ENCODE data around the gene FCRLA.
"Not testable (repeated sequence)": the region's sequence is repeated elsewhere in the genome, so short reads cannot be mapped to it uniquely, and the experiment has no call there.

FCRLA gene

DNA sequence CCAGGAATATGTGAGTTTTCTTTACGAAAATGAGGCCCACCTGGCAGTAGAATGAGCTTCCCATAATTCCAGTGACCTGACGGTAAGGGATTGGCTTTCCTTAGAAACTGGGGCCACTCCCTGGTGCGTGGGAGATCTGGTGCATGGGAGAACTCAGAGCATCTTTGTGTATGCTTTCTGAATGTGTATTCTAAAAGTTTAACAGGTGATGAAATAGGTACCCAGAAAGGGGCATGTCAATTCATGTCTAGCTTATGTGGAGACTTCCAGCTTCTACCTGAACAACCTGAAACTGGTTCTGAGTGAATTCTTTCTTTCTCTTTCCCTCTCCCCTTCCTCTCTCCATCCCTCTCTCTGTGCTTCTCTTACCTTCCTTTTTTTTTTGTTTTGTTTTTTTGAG lies 15.2 kb upstream of the FCRLA start:
- peaks cover 49% of the 10 kb centered on the region for H3K27me3 ChIP-seq

DNA sequence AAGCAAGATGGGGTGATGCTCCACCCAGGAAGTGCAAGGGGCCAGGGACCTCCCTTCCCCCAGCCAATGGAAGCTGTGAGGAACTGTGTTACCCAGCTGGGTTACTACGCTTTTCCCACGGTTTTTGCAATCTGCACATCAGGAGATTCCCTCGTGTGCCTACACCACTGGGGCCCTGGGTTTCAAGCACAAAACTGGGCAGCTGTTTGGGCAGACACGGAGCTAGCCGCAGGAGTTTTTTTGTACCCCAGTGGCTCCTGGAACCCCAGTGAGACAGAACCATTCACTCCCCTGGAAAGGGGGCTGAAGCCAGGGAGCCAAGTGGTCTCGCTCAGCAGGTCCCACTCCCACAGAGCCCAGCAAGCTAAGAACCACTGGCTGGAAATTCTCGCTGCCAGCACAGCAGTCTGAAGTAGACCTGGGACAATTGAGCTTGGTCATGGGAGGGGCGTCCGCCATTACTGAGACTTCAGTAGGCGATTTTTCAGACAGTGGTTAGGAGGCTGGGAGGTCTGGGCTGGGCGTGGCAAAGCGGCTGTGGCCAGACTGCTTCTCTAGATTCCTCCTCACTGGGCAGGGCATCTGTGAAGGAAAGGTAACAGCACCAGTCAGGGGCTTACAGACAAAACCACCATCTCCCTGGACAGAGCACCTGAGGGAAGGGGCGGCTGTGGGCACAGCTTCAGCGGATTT lies 13.9 kb upstream of the FCRLA start:
- H3K36me3 ChIP-seq; H3K9me3 ChIP-seq; H3K27ac ChIP-seq; H3K4me3 ChIP-seq (ENCODE audit: low read depth in 1 of 2, low read length in 1 of 2); H3K4me1 ChIP-seq (ENCODE audit: control insufficient read depth in 1 of 2, insufficient read depth in 1 of 2, low read depth in 1 of 2, low read length in 1 of 2): not testable (repeated sequence)
- H3K27me3 ChIP-seq, result peaks cover 51% of the 10 kb centered on the region

More for the DNA sequence above, 15.2 kb upstream of the FCRLA start:
- Histone ChIP-seq H3K27ac (no peak overlapping the region), H3K9me3 (no peaks in the 10 kb centered on the region), H3K4me3 (ENCODE audit: low read depth in 1 of 2, low read length in 1 of 2) (no peak overlapping the region), H3K4me1 (ENCODE audit: control insufficient read depth in 1 of 2, insufficient read depth in 1 of 2, low read depth in 1 of 2, low read length in 1 of 2) (no peaks in the 10 kb centered on the region), H3K36me3 (no peaks in the 10 kb centered on the region)
- TF ChIP-seq, protein P1, sequence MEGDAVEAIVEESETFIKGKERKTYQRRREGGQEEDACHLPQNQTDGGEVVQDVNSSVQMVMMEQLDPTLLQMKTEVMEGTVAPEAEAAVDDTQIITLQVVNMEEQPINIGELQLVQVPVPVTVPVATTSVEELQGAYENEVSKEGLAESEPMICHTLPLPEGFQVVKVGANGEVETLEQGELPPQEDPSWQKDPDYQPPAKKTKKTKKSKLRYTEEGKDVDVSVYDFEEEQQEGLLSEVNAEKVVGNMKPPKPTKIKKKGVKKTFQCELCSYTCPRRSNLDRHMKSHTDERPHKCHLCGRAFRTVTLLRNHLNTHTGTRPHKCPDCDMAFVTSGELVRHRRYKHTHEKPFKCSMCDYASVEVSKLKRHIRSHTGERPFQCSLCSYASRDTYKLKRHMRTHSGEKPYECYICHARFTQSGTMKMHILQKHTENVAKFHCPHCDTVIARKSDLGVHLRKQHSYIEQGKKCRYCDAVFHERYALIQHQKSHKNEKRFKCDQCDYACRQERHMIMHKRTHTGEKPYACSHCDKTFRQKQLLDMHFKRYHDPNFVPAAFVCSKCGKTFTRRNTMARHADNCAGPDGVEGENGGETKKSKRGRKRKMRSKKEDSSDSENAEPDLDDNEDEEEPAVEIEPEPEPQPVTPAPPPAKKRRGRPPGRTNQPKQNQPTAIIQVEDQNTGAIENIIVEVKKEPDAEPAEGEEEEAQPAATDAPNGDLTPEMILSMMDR (IDR thresholded peaks at IDR 0.05), result no peak

DNA sequence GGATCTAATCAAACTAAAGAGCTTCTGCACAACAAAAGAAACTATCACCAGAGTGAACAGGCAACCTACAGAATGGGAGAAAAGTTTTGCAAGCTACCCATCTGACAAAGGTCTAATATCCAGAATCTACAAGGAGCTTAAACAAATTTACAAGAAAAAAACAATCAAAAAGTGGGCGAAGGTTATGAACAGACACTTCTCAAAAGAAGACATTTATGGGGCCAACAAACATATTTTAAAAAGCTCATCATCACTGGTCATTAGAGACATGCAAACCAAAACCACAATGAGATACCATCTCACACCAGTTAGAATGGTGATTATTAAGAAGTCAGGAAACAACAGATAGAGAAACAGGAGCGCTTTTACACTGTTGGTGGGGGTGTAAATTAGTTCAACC lies 8.7 kb upstream of the FCRLA start:
- H3K4me1 ChIP-seq (ENCODE audit: control insufficient read depth in 1 of 2, insufficient read depth in 1 of 2, low read depth in 1 of 2, low read length in 1 of 2); H3K36me3 ChIP-seq; H3K4me3 ChIP-seq (ENCODE audit: low read depth in 1 of 2, low read length in 1 of 2); H3K9me3 ChIP-seq; H3K27ac ChIP-seq: not testable (repeated sequence)
- H3K27me3 ChIP-seq, result peaks cover 55% of the 10 kb centered on the region

DNA sequence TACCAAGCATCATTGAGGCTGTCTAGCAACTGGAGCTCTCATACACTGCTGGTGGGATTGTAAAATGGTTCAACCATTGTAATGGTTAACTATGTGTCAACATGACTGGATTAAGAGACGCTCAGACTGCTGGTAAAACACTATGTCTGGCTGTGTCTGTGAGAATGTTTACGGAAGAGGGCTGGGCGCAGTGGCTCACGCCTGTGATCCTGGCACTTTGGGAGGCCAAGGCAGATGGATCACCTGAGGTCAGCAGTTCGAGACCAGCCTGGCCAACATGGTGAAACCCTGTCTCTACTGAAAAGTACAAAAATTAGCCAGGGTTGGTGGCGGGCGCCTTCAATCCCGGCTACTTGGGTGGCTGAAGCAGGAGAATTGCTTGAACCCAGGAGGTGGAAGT lies 4.8 kb upstream of the FCRLA start:
- no peaks in the 10 kb centered on the region for H3K4me1 ChIP-seq (ENCODE audit: control insufficient read depth in 1 of 2, insufficient read depth in 1 of 2, low read depth in 1 of 2, low read length in 1 of 2)
- no peaks in the 10 kb centered on the region for H3K9me3 ChIP-seq
- H3K36me3 ChIP-seq, result no peaks in the 10 kb centered on the region
- H3K4me3 ChIP-seq (ENCODE audit: low read depth in 1 of 2, low read length in 1 of 2), result no peak overlapping the region
- TF ChIP-seq, protein P1 (IDR thresholded peaks at IDR 0.05), result no peak
- H3K27ac ChIP-seq, result no peak overlapping the region
- H3K27me3 ChIP-seq, result peaks cover 43% of the 10 kb centered on the region

DNA sequence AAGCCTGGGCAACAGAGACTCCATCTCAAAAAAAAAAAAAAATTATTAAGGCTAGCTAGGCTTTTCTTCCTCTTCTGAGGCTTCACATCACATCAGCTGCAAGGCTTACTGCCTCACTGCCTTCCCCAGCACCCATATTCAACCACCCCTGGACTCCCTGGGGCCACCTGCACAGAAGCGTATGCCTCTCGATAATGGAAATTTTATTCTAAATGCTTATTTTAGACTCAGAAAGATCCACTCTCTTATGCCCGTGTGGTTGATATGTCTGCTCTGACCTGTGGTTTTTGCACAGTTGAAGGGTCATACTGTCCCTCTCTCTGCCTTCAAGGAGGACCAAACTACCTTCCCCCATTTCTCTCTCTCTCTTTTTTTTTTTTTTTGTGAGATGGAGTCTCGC lies 1.5 kb upstream of the FCRLA start:
- no peaks in the 10 kb centered on the region for H3K36me3 ChIP-seq
- peaks cover 38% of the 10 kb centered on the region for H3K27me3 ChIP-seq
- no peak overlapping the region for H3K27ac ChIP-seq
- H3K4me1 ChIP-seq (ENCODE audit: control insufficient read depth in 1 of 2, insufficient read depth in 1 of 2, low read depth in 1 of 2, low read length in 1 of 2), result no peaks in the 10 kb centered on the region
- TF ChIP-seq, protein P1 (IDR thresholded peaks at IDR 0.05), result no peak
- no peak overlapping the region for H3K4me3 ChIP-seq (ENCODE audit: low read depth in 1 of 2, low read length in 1 of 2)
- no peaks in the 10 kb centered on the region for H3K9me3 ChIP-seq

DNA sequence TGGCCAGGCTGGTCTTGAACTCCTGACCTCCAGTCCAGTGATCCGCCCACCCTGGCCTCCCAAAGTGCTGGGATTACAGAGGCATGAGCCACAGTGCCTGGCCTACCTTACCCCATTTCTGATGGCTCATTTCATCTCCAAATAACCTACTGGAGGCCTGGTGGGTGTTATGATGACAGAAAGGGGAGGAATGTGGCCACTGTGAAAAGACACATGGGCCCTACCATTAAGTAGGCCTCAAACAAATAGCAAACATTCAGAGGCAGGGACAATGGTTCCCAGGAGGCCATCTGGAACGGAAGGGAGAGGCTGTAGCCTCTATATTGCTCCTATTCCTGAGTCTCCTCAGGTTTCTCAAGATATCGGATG lies 932 bp upstream of the FCRLA start:
- TF ChIP-seq, protein P1 (IDR thresholded peaks at IDR 0.05), result no peak
- Histone ChIP-seq H3K27ac (no peak overlapping the region), H3K4me3 (ENCODE audit: low read depth in 1 of 2, low read length in 1 of 2) (no peak overlapping the region), H3K9me3 (no peaks in the 10 kb centered on the region), H3K4me1 (ENCODE audit: control insufficient read depth in 1 of 2, insufficient read depth in 1 of 2, low read depth in 1 of 2, low read length in 1 of 2) (no peaks in the 10 kb centered on the region), H3K36me3 (no peaks in the 10 kb centered on the region), H3K27me3 (peaks cover 34% of the 10 kb centered on the region)
